Cortex of kidney (tissue), 1 donor: ENCODE measurements around the gene LAGE3.

Experiments used
- DNase-seq: peaks from one replicate; lab custom pipeline; 2025; lab: John Stamatoyannopoulos, UW

LAGE3 gene

GRCh38 chrX:154478728-154479622 is at the start of gene LAGE3:
Gene LAGE3, minus strand, starts transcription at chrX:154479281. Its CDS starts 366 bp downstream, at chrX:154478915.
- DNase-seq, result no peak

- no peak for DNase-seq
Measured at GRCh38 chrX:154526901-154527675, 48.0 kb upstream of the LAGE3 start.

- DNase-seq, result no peak
Measured at GRCh38 chrX:154525606-154526490, 46.8 kb upstream of the LAGE3 start.

GRCh38 chrX:154519389-154519788 is 40.3 kb upstream of the LAGE3 start:
- DNase-seq, result no peak

- no peak for DNase-seq
Measured at GRCh38 chrX:154517101-154517781, 38.2 kb upstream of the LAGE3 start.

- no peak for DNase-seq
Measured at GRCh38 chrX:154516656-154517100, 37.6 kb upstream of the LAGE3 start.

GRCh38 chrX:154515966-154516655 is 37.0 kb upstream of the LAGE3 start, which contains the start of gene FAM3A:
Gene FAM3A, minus strand, starts transcription at chrX:154516232. Its CDS starts 460 bp downstream, at chrX:154515772.
- no peak for DNase-seq

- no peak for DNase-seq
Measured at GRCh38 chrX:154515090-154515965, 36.2 kb upstream of the LAGE3 start.

GRCh38 chrX:154513716-154514115 is 34.6 kb upstream of the LAGE3 start:
- DNase-seq, result no peak

GRCh38 chrX:154512879-154513553 is 33.9 kb upstream of the LAGE3 start:
- no peak for DNase-seq

- no peak for DNase-seq
Measured at GRCh38 chrX:154511761-154512160, 32.7 kb upstream of the LAGE3 start.

- no peak for DNase-seq
Measured at GRCh38 chrX:154509455-154509854, 30.4 kb upstream of the LAGE3 start.

GRCh38 chrX:154508384-154508745 is 29.3 kb upstream of the LAGE3 start:
- DNase-seq, result no peak

GRCh38 chrX:154507673-154508383 is 28.7 kb upstream of the LAGE3 start:
- DNase-seq, result no peak

- DNase-seq, result no peak
Measured at GRCh38 chrX:154506483-154507332, 27.6 kb upstream of the LAGE3 start.

GRCh38 chrX:154505734-154506133 is 26.7 kb upstream of the LAGE3 start:
- no peak for DNase-seq

- DNase-seq, result no peak
Measured at GRCh38 chrX:154502989-154503388, 23.9 kb upstream of the LAGE3 start.
